ENCODE measurements around the gene FOXF1. TPM values are rescaled to one million over a fixed set of nuclear protein-coding genes. Genes with fewer than 3 reads are reported as not detected.

Gene FOXF1
- total and polyA plus RNA-seq, 2 experiments from 2014 or later: 1.5 to 4.2 TPM

DNA sequence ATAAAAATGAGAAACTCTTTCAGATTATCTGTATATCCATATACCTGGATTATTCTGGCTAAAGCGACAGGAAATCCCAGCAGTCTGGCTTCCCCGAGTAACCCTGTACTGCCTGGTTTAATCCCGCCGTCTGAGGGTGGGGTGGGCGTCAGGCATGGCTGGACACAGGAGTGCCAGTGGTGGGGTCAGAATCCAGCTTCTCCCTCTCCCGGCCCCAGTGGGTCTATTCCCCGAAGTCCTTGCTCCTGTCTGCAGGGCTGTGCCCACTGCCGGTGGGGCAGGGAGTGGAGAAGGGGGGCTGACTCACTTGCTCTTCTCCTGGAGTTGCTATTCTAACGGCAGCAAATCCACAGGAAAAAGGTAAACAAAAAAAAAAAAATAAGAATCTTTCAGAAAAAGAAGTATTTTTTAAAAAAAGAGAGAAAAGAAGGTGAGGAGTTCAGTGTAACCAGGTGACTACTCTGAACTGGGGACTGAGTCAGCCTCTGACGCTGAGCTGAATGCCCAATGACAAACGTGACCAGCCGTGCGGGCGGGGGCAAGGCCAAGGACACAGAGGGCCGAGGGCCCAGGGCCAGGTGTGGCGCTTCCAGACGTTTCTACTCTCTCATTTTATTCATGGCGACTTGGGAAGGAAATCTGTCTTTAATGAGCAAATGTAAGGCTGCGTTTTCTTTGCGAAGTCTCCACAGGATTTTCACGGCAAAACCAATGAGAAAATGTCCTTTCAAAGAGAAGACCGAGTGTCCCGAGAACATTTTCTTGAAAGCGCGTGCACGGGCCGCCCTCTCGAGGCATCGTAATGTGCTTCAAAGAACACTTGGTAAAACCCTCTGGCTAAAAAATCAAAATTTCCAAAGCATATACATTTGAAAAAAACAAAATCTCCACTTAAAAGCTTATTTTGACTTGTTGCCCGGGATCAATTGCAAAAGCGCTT lies 20.2 kb downstream of the FOXF1 start:
- in situ Hi-C loops (cut with MboI): no loop called here
- Histone ChIP-seq H3K27me3 (replicated peaks; ENCODE audit: insufficient read depth) (no peaks in the 10 kb centered on the region; the same call in 1 of the 2 replicates), H3F3A (ENCODE audit: insufficient read depth) (no peaks in the 10 kb centered on the region), H3K9me2 (ENCODE audit: insufficient read depth) (no peaks in the 10 kb centered on the region), H2AFZ (no peak overlapping the region), H3K4me2 (ENCODE audit: unreplicated experiment) (no peak overlapping the region), H3K9ac (no peak overlapping the region), H3K9me3 (ENCODE audit: low read depth) (no peaks in the 10 kb centered on the region), H3K36me3 (ENCODE audit: low read depth) (no peaks in the 10 kb centered on the region), H3K4me3 (no peak overlapping the region), H3K79me2 (ENCODE audit: insufficient read depth) (no peaks in the 10 kb centered on the region), H4K20me1 (ENCODE audit: insufficient read depth) (no peaks in the 10 kb centered on the region), H3K27ac (no peak overlapping the region), H3K4me1 (ENCODE audit: insufficient read depth) (no peaks in the 10 kb centered on the region)
- DNase-seq: no peak
- no peak for TF ChIP-seq EZH2 (IDR thresholded peaks at IDR 0.05; ENCODE audit: insufficient read depth, poor library complexity, severe bottlenecking)
- no peak for TF ChIP-seq EZH2phosphoT487 (IDR thresholded peaks at IDR 0.05; ENCODE audit: insufficient read depth, low read depth)
- 94 to 96% methylated on average over 31 of the region's 31 CpGs for WGBS, 2 experiments (ENCODE audit: low coverage in 1 of 2, low lambda C conversion rate in 2 of 2, missing lambda C conversion rate in 2 of 2)

DNA sequence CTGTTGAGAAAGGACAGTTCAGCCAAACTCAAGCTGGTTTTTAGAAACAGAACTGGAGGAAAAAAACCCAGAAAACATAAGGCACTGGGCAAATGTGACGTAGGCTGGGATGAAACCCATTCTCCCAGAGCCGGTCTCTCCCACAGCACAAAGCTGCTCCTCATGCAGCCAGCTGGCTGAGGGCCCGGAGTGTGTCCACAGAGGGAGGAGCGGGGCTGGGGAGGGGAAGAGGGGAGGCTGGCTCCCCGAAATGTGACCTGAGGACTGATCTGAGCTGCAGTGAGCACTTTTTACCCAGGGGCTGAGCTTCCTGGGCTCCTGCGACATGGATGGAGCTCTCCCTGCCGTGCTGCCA lies 20.8 kb downstream of the FOXF1 start:
- Histone ChIP-seq H3K79me2 (ENCODE audit: insufficient read depth) (no peaks in the 10 kb centered on the region), H3K36me3 (ENCODE audit: low read depth) (no peaks in the 10 kb centered on the region), H4K20me1 (ENCODE audit: insufficient read depth) (no peaks in the 10 kb centered on the region), H3K27me3 (replicated peaks; ENCODE audit: insufficient read depth) (no peaks in the 10 kb centered on the region), H3F3A (ENCODE audit: insufficient read depth) (no peaks in the 10 kb centered on the region), H2AFZ (no peak overlapping the region), H3K27ac (no peak overlapping the region), H3K4me1 (ENCODE audit: insufficient read depth) (no peaks in the 10 kb centered on the region), H3K9me2 (ENCODE audit: insufficient read depth) (no peaks in the 10 kb centered on the region), H3K9me3 (ENCODE audit: low read depth) (no peaks in the 10 kb centered on the region), H3K4me3 (no peak overlapping the region), H3K4me2 (ENCODE audit: unreplicated experiment) (no peak overlapping the region), H3K9ac (no peak overlapping the region)
- no peak for DNase-seq
- TF ChIP-seq EZH2phosphoT487 (IDR thresholded peaks at IDR 0.05; ENCODE audit: insufficient read depth, low read depth): no peak
- no peak for TF ChIP-seq EZH2 (IDR thresholded peaks at IDR 0.05; ENCODE audit: insufficient read depth, poor library complexity, severe bottlenecking)
- in situ Hi-C loops (cut with MboI): no loop called here
- WGBS, 2 experiments (ENCODE audit: low coverage in 1 of 2, low lambda C conversion rate in 2 of 2, missing lambda C conversion rate in 2 of 2): 82 to 83% methylated on average over 5 to 7 of the region's 7 CpGs

DNA sequence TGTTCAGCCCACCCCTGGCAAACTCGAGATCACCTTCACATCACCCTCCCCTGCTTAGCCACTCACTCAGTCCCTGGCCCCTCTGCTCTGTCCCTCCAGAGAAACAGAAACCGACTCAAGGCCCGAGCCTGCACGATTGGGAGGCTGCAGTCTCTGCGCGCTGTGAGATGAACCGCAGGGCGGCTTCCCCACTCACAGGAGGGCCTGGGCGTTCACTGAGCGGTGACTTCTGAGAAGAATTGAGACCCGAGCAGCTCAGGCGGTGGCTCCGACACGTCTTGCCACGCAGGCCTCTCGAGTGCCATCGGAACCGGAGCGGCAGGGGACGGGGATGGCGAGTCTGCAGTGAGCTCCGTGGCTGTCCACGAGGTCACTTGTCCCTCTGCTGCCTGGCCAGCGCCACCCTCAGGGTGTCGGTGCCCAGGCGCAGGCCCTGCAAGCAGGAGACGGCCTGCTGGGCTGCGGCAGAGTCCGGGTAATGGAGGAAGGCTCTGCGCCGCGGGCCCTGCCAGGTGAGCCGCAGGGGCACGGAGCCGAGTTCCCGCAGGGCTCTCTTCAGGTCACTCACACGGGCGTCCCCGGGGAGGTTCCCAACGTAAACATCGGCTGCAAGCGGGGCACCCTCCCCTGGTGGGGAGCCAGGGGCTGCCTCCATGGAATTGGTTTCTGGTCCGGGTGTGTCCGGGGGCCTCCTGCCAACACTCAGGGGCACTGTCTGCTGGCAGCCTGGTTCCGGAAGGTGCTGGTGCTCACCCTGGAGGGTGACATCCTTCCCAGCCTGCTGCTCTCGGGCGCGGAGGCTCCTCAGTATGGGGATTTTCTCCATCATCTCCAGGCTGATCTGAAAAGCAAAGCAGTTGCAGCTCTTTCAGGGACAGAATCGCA lies 21.6 kb downstream of the FOXF1 start:
- Histone ChIP-seq H3K4me3 (no peak overlapping the region), H4K20me1 (ENCODE audit: insufficient read depth) (no peaks in the 10 kb centered on the region), H3K4me2 (ENCODE audit: unreplicated experiment) (no peak overlapping the region), H3K9me2 (ENCODE audit: insufficient read depth) (no peaks in the 10 kb centered on the region), H3K79me2 (ENCODE audit: insufficient read depth) (no peaks in the 10 kb centered on the region), H3K9me3 (ENCODE audit: low read depth) (no peaks in the 10 kb centered on the region), H3K27me3 (replicated peaks; ENCODE audit: insufficient read depth) (no peaks in the 10 kb centered on the region), H2AFZ (no peak overlapping the region), H3F3A (ENCODE audit: insufficient read depth) (no peaks in the 10 kb centered on the region), H3K36me3 (ENCODE audit: low read depth) (no peaks in the 10 kb centered on the region), H3K4me1 (ENCODE audit: insufficient read depth) (no peaks in the 10 kb centered on the region), H3K27ac (no peak overlapping the region), H3K9ac (no peak overlapping the region)
- TF ChIP-seq EZH2phosphoT487 (IDR thresholded peaks at IDR 0.05; ENCODE audit: insufficient read depth, low read depth) (no peak), EZH2 (IDR thresholded peaks at IDR 0.05; ENCODE audit: insufficient read depth, poor library complexity, severe bottlenecking) (no peak)
- DNase-seq: no peak
- WGBS, 2 experiments (ENCODE audit: low coverage in 1 of 2, low lambda C conversion rate in 2 of 2, missing lambda C conversion rate in 2 of 2): 91 to 92% methylated on average over 47 to 49 of the region's 49 CpGs
- in situ Hi-C loops (cut with MboI): no loop called here

DNA sequence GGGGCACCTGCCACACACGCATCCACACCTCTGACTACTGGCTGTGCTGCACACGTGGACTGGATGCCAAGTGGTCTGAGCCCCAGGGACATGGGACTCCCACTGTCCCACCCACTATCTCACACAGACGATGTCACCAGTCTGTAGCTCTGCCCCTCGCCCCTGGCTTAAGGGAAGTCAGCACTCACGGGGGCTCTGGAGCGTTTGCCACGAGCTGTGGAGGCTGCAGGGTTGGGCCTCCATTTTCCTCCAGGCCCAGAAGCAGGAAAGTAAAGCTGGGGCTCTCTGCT lies 22.1 kb downstream of the FOXF1 start:
- no peaks in the 10 kb centered on the region for H3K36me3 ChIP-seq (ENCODE audit: low read depth)
- WGBS, 2 experiments (ENCODE audit: low coverage in 1 of 2, low lambda C conversion rate in 2 of 2, missing lambda C conversion rate in 2 of 2): 92 to 96% methylated on average over 7 of the region's 7 CpGs
- no peak for DNase-seq
- H3F3A ChIP-seq (ENCODE audit: insufficient read depth): no peaks in the 10 kb centered on the region
- H3K9ac ChIP-seq: no peak overlapping the region
- no peaks in the 10 kb centered on the region for H3K79me2 ChIP-seq (ENCODE audit: insufficient read depth)
- in situ Hi-C loops (cut with MboI): no loop called here
- H3K9me3 ChIP-seq (ENCODE audit: low read depth): no peaks in the 10 kb centered on the region
- H3K27me3 ChIP-seq (replicated peaks; ENCODE audit: insufficient read depth): no peaks in the 10 kb centered on the region
- H3K4me2 ChIP-seq (ENCODE audit: unreplicated experiment): no peak overlapping the region
- H3K4me1 ChIP-seq (ENCODE audit: insufficient read depth): no peaks in the 10 kb centered on the region
- H2AFZ ChIP-seq: no peak overlapping the region
- no peaks in the 10 kb centered on the region for H4K20me1 ChIP-seq (ENCODE audit: insufficient read depth)
- TF ChIP-seq EZH2 (IDR thresholded peaks at IDR 0.05; ENCODE audit: insufficient read depth, poor library complexity, severe bottlenecking) (no peak), EZH2phosphoT487 (IDR thresholded peaks at IDR 0.05; ENCODE audit: insufficient read depth, low read depth) (no peak)
- H3K4me3 ChIP-seq: no peak overlapping the region
- H3K27ac ChIP-seq: no peak overlapping the region
- no peaks in the 10 kb centered on the region for H3K9me2 ChIP-seq (ENCODE audit: insufficient read depth)
